ENCODE data around the gene ELFN1. TPM values are rescaled to one million over a fixed set of nuclear protein-coding genes. Genes with fewer than 3 reads are reported as not detected.
A peak's percentile ranks its signal among the peaks of the same experiment; 100 is the strongest.

ELFN1 gene
- total RNA-seq, 1 donor from 2014 or later = 1.4 TPM

DNA sequence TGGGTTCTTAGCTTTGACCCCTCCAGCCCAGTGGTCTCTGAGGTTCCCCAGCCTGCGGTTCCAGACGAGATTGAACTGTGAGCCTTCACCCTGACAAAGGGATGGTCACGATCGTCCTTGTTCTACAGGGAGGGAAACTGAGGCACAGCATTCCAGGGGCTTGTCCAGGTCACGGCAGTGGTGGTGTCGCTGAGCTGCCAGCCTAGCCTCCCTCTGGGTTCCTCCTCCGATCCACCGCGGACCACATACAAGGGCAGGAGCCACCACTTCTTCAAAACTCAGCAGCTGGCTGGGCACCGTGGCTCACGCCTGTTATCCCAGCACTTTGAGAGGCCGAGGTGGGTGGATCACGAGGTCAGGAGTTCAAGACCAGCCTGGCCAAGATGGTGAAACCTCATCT is 35.8 kb downstream of the ELFN1 start:
- Histone ChIP-seq H3K9me3 (peaks cover 19% of the 10 kb centered on the region), H3K36me3 (no peaks in the 10 kb centered on the region), H3K27me3 (ENCODE audit: low read depth) (no peaks in the 10 kb centered on the region), H3K4me1 (no peaks in the 10 kb centered on the region), H3K4me3 (no peak overlapping the region), H3K27ac (no peak overlapping the region)
- intact Hi-C loops (cut with DNase I) = no loop called here
- TF ChIP-seq, protein P1, sequence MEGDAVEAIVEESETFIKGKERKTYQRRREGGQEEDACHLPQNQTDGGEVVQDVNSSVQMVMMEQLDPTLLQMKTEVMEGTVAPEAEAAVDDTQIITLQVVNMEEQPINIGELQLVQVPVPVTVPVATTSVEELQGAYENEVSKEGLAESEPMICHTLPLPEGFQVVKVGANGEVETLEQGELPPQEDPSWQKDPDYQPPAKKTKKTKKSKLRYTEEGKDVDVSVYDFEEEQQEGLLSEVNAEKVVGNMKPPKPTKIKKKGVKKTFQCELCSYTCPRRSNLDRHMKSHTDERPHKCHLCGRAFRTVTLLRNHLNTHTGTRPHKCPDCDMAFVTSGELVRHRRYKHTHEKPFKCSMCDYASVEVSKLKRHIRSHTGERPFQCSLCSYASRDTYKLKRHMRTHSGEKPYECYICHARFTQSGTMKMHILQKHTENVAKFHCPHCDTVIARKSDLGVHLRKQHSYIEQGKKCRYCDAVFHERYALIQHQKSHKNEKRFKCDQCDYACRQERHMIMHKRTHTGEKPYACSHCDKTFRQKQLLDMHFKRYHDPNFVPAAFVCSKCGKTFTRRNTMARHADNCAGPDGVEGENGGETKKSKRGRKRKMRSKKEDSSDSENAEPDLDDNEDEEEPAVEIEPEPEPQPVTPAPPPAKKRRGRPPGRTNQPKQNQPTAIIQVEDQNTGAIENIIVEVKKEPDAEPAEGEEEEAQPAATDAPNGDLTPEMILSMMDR (IDR thresholded peaks at IDR 0.05) = no peak
- DNase-seq (peak; percentile 38), ATAC-seq (no peak)

DNA sequence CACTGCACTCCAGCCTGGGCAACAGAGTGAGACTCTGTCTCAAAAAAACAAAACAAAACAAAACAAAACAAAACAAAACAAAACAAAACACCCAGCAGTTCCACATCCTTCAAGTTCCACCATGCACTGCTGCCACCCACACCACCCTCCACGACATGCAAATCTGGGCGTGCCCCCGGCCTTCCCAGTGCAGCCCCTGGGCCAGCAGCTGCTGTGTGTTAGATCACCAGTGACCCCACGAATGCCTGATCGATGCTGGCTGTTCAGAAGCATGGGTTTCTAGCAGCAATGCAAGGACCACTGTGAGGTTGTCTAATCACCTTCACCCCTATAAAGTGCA is 36.3 kb downstream of the ELFN1 start:
- no peak for DNase-seq
- Histone ChIP-seq H3K27me3 (ENCODE audit: low read depth) (no peaks in the 10 kb centered on the region), H3K36me3 (no peaks in the 10 kb centered on the region), H3K4me1 (no peaks in the 10 kb centered on the region), H3K9me3 (peaks cover 19% of the 10 kb centered on the region), H3K4me3 (no peak overlapping the region), H3K27ac (no peak overlapping the region)
- TF ChIP-seq, protein P1 (IDR thresholded peaks at IDR 0.05) = no peak
- intact Hi-C loops (cut with DNase I) = no loop called here
- ATAC-seq = no peak

DNA sequence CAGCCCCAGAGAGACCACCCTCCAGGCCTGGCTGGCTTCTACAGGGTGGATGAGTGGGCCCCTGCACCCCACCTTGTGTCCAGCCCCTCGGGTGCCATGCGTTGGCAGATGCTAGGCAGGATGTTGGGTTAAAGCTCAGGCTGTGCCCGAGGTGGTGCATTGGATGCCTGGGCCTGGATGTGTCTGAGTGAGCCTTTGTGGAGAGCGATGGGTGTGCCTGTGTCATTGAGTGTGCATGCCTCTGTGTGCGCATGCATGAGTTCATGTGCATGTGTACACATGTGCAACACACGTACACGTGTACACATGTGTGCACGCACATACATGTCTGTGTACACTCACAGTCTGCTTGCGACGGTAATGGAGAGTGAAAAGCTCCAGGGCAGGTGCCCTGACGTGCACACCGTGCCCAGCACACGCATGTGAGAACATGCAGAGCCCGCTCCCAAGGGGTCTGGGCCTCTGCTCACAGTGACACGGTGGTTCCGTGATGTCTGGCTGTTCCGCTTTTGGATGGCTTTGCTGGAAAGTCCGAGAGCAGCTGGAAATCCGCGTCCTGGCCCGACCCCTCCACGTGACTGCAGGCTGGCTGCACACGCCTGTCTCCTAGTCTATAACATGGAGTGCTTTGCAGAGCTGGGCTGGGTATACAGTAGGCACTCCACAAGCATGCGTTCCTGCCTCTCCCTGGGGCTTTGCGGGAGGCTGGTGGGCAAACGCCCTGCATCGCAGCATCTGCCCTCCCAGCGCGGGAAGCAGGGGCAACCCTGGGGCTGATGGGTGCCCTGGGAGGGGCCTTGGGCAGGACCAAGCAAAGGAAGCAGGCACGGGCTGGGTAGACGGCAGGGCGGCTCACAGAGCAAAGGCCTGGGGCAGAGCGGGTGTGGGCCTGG is 36.9 kb downstream of the ELFN1 start:
- intact Hi-C loops (cut with DNase I) = no loop called here
- Histone ChIP-seq H3K4me3 (no peak overlapping the region), H3K27ac (no peak overlapping the region), H3K9me3 (peaks cover 19% of the 10 kb centered on the region), H3K27me3 (ENCODE audit: low read depth) (no peaks in the 10 kb centered on the region), H3K4me1 (no peaks in the 10 kb centered on the region), H3K36me3 (no peaks in the 10 kb centered on the region)
- DNase-seq (peak; percentile 34), ATAC-seq (no peak)
- TF ChIP-seq, protein P1 (IDR thresholded peaks at IDR 0.05) = no peak

DNA sequence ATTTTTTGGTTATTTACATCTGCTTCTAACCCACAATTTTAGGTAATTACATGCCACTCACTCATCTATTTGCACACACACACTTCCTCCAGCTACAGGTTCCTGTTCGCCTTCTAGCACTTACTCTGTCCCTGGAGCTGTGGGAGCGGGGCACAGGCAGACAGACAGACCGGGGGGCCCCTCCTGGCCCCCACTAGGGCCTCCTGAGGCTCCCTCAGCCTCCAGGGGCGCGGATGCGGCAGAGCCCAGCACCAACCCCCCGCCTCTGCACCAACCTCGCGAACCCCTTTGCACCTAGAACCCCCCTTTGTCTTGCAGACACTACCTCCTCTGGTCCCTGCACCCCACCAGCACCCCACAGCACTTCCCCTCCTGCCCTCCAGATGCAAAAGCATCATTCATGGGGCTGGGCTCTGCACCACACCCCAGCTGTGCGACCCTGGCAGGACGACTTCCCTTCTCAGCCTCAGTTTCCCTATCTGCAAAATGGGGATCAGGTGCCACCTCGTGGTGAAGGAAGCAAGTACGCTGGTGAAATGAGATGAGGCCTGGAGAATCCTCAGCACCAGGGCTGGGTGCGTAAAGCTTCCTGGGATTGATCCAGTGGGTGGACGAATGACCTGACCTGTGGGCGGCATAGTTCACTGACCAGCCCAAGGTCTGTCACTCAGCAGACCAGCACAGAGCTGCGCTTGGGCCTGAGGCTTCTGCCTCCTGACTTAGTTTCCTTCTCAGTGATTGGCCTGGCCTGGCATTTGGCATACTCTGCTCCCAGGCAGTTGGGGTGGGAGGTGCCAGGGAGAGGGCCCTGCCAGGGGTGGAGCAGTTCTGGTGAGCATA is 37.9 kb downstream of the ELFN1 start:
- TF ChIP-seq, protein P1 (IDR thresholded peaks at IDR 0.05) = no peak
- Histone ChIP-seq H3K27me3 (ENCODE audit: low read depth) (no peaks in the 10 kb centered on the region), H3K27ac (no peak overlapping the region), H3K4me3 (no peak overlapping the region), H3K36me3 (no peaks in the 10 kb centered on the region), H3K4me1 (no peaks in the 10 kb centered on the region), H3K9me3 (peaks cover 14% of the 10 kb centered on the region)
- DNase-seq = peak; percentile 25
- intact Hi-C loops (cut with DNase I) = no loop called here
- no peak for ATAC-seq

DNA sequence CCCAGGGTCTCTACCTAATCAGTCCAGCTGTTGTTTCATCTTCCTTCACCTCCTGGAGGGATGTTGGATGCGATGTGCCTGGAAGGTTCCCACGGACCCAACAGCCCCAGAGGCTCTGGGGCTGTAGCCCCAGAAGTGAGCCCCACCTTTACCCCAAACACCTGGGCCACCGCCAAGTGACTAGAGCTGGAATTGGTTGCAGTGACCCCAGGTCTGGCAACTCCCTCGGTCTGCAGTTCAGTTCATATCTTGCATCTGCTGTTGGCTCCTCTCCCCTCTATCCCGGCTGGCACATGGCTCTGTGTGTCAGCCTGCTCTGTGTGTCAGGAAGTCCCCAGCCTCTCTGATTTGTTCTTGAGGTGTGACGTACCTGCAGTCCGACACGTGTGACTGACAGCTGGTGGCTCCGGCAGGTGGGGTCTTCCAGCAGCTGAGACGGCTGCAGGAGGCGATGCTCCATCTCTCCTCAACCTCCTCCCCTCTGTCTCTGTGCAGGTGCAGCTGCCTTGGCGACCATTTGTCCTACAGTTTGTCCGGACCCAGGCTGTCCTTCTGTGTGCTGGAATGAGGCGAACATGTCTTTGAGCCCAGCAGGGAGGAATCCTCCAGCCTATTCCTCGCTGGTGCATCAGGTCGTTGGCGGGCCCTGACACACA is 38.6 kb downstream of the ELFN1 start:
- Histone ChIP-seq H3K4me3 (no peak overlapping the region), H3K27ac (no peak overlapping the region), H3K36me3 (no peaks in the 10 kb centered on the region), H3K9me3 (peaks cover 10% of the 10 kb centered on the region), H3K27me3 (ENCODE audit: low read depth) (peaks cover 4% of the 10 kb centered on the region), H3K4me1 (no peaks in the 10 kb centered on the region)
- intact Hi-C loops (cut with DNase I) = no loop called here
- peak; percentile 24 for DNase-seq
- no peak for ATAC-seq
- TF ChIP-seq, protein P1 (IDR thresholded peaks at IDR 0.05) = no peak

Measured in lower lobe of right lung (tissue), 2 donors.